T-helper 22 cell (primary cell): ENCODE results near the gene GRK4.
"Not testable (repeated sequence)": the region's sequence is repeated elsewhere in the genome, so short reads cannot be mapped to it uniquely, and the experiment has no call there.

ENCODE experiments used
- DNase-seq: peaks from one replicate; pipeline ENCODE4 v3.0.0-alpha.2; 2020; ENCODE audit warnings: low read depth

The GRK4 gene

GRCh38 chr4:2930758-2931511, 32.4 kb upstream of the GRK4 start:
- DNase-seq = no peak

GRCh38 chr4:2931512-2932301, 31.7 kb upstream of the GRK4 start:
- DNase-seq = peak; percentile 51

- DNase-seq = no peak
Measured at GRCh38 chr4:2932321-2932950, 30.9 kb upstream of the GRK4 start.

GRCh38 chr4:2932951-2933565, 30.3 kb upstream of the GRK4 start:
- DNase-seq = no peak

GRCh38 chr4:2933566-2934076, 29.8 kb upstream of the GRK4 start:
- no peak for DNase-seq

GRCh38 chr4:2934077-2934812, 29.1 kb upstream of the GRK4 start:
- peak; percentile 56 for DNase-seq

GRCh38 chr4:2934813-2935761, 28.3 kb upstream of the GRK4 start:
- DNase-seq = peak; percentile 90

GRCh38 chr4:2935762-2936743, 27.3 kb upstream of the GRK4 start:
- peak; percentile 73 for DNase-seq

GRCh38 chr4:2936773-2937145, 26.6 kb upstream of the GRK4 start:
- DNase-seq = peak; percentile 46

- DNase-seq = peak; percentile 39
Measured at GRCh38 chr4:2937146-2937857, 26.1 kb upstream of the GRK4 start.

GRCh38 chr4:2937986-2938385, 25.4 kb upstream of the GRK4 start:
- no peak for DNase-seq

GRCh38 chr4:2938411-2938810, 25.0 kb upstream of the GRK4 start:
- not testable (repeated sequence) for DNase-seq

- DNase-seq = no peak
Measured at GRCh38 chr4:2938906-2939305, 24.5 kb upstream of the GRK4 start.

GRCh38 chr4:2939383-2940243, 23.8 kb upstream of the GRK4 start:
- no peak for DNase-seq

GRCh38 chr4:2940267-2941137, 22.9 kb upstream of the GRK4 start:
- no peak for DNase-seq
